Lower lobe of right lung (tissue), 2 donors: Measurements from ENCODE around the gene ADAMTS2. TPM values are rescaled to one million over a fixed set of nuclear protein-coding genes. Genes with fewer than 3 reads are reported as not detected.

Experiments used
- ATAC-seq, 2 donors: fragments of 200-7000 bp; cut with Tn5 transposase; one replicate each; pipeline ENCODE4 v1.9.1; 2020 to 2022; ENCODE audit warnings: mild to moderate bottlenecking in 2 of 2, moderate library complexity in 2 of 2
- DNase-seq: peaks from one replicate; pipeline ENCODE4 v3.0.0-alpha.2; 2020
- H3K27ac ChIP-seq: fragments of 200-600 bp; one replicate; pipeline ENCODE4 v1.8.0; 2022
- H3K27me3 ChIP-seq: fragments of 200-600 bp; one replicate; pipeline ENCODE4 v1.8.0; 2022; ENCODE audit warnings: low read depth
- H3K36me3 ChIP-seq: fragments of 200-600 bp; one replicate; pipeline ENCODE4 v1.8.0; 2022; ENCODE audit warnings: mild to moderate bottlenecking
- H3K4me1 ChIP-seq: fragments of 200-600 bp; one replicate; pipeline ENCODE4 v1.8.0; 2022
- H3K4me3 ChIP-seq: fragments of 200-600 bp; one replicate; pipeline ENCODE4 v1.8.0; 2022; ENCODE audit warnings: mild to moderate bottlenecking
- H3K9me3 ChIP-seq: fragments of 200-600 bp; one replicate; pipeline ENCODE4 v1.8.0; 2022
- intact Hi-C: fragments of 100-400 bp; cut with DNase I; formaldehyde crosslinking; loops from one replicate; pipeline ENCODE4 v1.11.0; 2022
- total RNA-seq: library from RNA; stranded (reverse); fragmentation: NEBNext Ultra II Directional; extraction: Animal tissue kit (Norgen Biotek cat#: 25700); gene quantifications from one replicate; pipeline ENCODE4 v1.2.1, GENCODE V29; 2021
- TF ChIP-seq, protein P1 (sequence below): fragments of 200-600 bp; IDR thresholded peaks from one replicate; pipeline ENCODE4 v1.8.0; 2022; ENCODE audit warnings: antibody characterized with exemption, mild to moderate bottlenecking
- donor health status: DM: no; HTN: yes; CAD: no; lungs with severe emphysema.

Gene ADAMTS2
- total RNA-seq, 1 donor from 2014 or later: 13.0 TPM

DNA sequence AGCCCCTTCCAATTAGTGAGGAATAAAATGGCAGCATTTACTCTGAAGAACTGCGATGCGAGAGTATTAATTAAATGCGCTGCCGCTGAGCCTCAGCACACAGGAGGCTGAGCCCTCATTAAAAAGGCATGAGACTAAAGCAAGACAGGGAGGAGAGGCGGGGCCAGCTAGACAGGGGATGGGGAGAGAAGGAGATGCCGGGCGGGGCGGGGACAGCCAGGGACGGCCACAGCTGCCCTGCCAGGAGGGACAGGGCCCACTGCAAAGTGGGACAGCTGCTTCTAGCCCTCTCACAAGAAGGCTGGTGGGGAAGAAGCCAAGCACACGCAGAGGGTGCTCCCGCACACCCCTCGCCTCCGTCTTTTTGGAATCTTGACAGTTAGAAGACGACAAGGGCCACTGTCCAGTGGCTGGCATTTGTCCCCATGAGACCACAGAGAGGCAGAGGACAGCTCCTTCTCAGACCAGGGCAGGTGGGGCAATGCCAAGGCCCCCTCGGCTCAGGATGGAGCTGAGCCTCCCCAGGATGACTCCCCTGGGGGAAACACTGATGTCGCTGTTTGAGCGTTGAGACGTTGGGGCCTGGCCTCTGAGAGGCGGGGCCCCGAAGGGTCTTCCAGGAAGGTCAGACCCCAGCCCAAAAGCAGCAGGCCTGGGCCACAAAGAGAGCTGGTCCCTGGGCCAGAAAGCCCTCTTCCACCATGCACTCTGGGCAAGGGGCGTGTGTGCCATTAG, 26.9 kb downstream of the ADAMTS2 start:
- Histone ChIP-seq H3K9me3 (no peaks in the 10 kb centered on the region), H3K4me1 (peaks cover 17% of the 10 kb centered on the region), H3K4me3 (no peak overlapping the region), H3K36me3 (no peaks in the 10 kb centered on the region), H3K27me3 (no peaks in the 10 kb centered on the region), H3K27ac (no peak overlapping the region)
- intact Hi-C loops: no loop called here
- no peak for DNase-seq
- ATAC-seq: no peak
- TF ChIP-seq, protein P1, sequence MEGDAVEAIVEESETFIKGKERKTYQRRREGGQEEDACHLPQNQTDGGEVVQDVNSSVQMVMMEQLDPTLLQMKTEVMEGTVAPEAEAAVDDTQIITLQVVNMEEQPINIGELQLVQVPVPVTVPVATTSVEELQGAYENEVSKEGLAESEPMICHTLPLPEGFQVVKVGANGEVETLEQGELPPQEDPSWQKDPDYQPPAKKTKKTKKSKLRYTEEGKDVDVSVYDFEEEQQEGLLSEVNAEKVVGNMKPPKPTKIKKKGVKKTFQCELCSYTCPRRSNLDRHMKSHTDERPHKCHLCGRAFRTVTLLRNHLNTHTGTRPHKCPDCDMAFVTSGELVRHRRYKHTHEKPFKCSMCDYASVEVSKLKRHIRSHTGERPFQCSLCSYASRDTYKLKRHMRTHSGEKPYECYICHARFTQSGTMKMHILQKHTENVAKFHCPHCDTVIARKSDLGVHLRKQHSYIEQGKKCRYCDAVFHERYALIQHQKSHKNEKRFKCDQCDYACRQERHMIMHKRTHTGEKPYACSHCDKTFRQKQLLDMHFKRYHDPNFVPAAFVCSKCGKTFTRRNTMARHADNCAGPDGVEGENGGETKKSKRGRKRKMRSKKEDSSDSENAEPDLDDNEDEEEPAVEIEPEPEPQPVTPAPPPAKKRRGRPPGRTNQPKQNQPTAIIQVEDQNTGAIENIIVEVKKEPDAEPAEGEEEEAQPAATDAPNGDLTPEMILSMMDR: no peak

DNA sequence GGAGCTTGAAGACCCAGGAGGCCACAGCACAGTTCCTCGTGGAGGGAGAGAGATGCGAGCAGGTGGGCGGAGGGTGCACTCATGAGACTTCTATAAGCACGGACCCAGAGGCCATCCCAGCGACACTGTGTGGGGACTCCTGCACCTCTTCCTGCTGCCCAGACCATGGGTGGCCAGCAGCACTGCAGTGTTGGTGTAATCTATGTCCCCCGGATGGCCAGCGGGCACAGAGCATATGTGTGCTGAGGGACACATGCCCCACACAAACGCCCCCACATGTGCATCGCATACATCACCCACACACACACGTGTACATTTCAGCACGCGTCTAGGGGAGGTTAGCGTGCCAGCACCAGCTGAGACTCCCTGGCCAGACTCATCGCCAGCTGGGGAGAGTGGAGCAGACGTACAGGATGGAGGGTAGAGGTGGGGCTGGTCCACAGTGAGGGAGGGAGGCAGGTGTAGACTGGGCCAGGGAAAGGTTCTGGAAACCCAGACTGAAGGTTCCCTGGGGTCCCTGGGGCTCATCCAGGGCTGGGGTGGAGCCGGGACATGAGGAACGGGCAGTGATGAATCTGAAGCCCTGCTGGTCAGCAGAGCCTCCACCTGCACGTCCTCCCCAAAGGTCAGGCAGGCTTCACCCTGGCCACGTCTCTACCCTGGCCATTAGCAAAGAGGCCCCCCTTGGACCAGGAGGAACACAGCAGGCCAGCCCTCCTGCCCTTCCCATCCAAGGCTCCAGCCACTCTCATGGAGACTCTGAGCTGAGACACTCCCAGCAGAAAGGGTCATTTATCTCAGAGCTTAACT, 27.6 kb downstream of the ADAMTS2 start:
- intact Hi-C loops: no loop called here
- TF ChIP-seq, protein P1: no peak

GRCh38 chr5:179316982-179317381, 28.3 kb downstream of the ADAMTS2 start:
- Histone ChIP-seq H3K36me3 (no peaks in the 10 kb centered on the region), H3K4me3 (no peak overlapping the region), H3K27ac (no peak overlapping the region), H3K4me1 (peaks cover 17% of the 10 kb centered on the region), H3K27me3 (no peaks in the 10 kb centered on the region), H3K9me3 (no peaks in the 10 kb centered on the region)
- DNase-seq (no peak), ATAC-seq (no peak)
- intact Hi-C loops: no loop called here
- TF ChIP-seq, protein P1: no peak

More for the DNA sequence above, 27.6 kb downstream of the ADAMTS2 start:
- Histone ChIP-seq H3K4me3 (no peak overlapping the region), H3K27me3 (no peaks in the 10 kb centered on the region), H3K36me3 (no peaks in the 10 kb centered on the region), H3K9me3 (no peaks in the 10 kb centered on the region), H3K4me1 (peaks cover 17% of the 10 kb centered on the region), H3K27ac (no peak overlapping the region)
- ATAC-seq (no peak), DNase-seq (peak; percentile 28)

DNA sequence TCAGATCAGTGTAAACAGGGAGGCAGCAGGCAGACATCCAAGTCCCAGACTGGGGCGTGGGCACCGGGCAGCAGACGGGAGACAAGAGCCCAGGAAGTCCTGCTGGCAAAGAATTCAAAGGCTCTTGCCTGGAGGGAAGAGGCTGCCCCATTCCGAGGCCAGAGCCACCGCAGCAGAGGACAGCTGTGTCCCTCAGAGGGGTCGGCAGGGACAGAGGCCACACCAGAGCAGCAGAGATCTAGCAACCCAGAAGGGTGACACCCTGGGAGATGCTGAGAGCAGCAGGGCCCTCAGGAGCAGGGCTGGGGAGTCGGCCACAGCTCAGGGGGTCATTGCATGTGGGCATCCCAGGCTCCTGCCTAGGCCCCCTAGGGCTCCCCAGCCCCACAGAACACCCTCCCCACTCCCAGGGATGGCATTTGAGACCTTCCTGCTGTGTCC, 29.1 kb downstream of the ADAMTS2 start:
- TF ChIP-seq, protein P1: no peak
- DNase-seq: peak; percentile 34

DNA sequence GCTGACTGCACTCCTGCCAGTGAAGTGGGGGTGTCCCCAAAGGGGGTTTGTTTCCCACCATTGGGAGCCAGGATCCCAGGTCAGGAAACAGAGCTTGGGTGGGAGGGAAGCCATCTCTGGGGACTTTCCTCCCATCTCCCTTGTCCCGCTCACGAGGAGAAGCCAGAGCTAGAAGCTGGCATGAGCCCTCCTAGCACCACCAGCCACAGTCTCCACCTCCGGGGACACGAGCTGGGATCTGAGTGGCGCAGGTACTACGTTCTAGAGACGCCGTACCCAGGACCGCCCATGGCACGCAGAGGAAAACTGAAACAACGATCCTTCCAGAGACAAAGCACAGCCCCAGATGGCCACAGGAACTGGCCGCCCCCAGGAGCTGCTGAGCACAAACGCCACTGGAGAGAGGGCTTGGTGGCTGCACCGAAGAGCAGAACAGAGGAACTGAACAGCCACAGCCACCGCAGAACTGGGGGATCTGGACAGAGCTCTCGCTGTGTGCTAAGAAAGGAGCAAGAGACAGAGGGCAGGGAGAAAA, 29.8 kb downstream of the ADAMTS2 start:
- Histone ChIP-seq H3K4me1 (peaks cover 17% of the 10 kb centered on the region), H3K4me3 (no peak overlapping the region), H3K36me3 (no peaks in the 10 kb centered on the region), H3K27me3 (no peaks in the 10 kb centered on the region), H3K9me3 (no peaks in the 10 kb centered on the region), H3K27ac (no peak overlapping the region)
- ATAC-seq: no peak
- intact Hi-C loops: no loop called here
- TF ChIP-seq, protein P1: no peak
- no peak for DNase-seq

More for the DNA sequence above, 29.1 kb downstream of the ADAMTS2 start:
- H3K27ac ChIP-seq: no peak overlapping the region
- no peak overlapping the region for H3K4me3 ChIP-seq
- H3K4me1 ChIP-seq: peaks cover 17% of the 10 kb centered on the region
- intact Hi-C loops: no loop called here
- no peak for ATAC-seq
- no peaks in the 10 kb centered on the region for H3K36me3 ChIP-seq
- H3K9me3 ChIP-seq: no peaks in the 10 kb centered on the region
- no peaks in the 10 kb centered on the region for H3K27me3 ChIP-seq
